PFSK-1 (cell line): ENCODE results near the gene SASH1.

Experiments used
- FOXP2 ChIP-seq: optimal IDR thresholded peaks from 2 replicates; pipeline ENCODE3; 2011; ENCODE audit warnings: borderline replicate concordance, control low read depth, inconsistent platforms; ENCODE audit not compliant: insufficient read depth; ENCODE audit errors: extremely low read length, extremely low read depth
- POLR2AphosphoS5 ChIP-seq: IDR thresholded peaks from 2 replicates; pipeline ENCODE4 v1.6.1; 2012; ENCODE audit warnings: low read depth, mild to moderate bottlenecking, control low read depth, low read length, moderate library complexity
- REST ChIP-seq, 2 experiments: IDR thresholded peaks; 2 replicates each; pipeline versions ENCODE4 v1.6.1 to v1.8.0; 2011 to 2012; ENCODE audit warnings: low read depth in 2 of 2, low read length in 2 of 2, control low read depth in 1 of 2, inconsistent platforms in 1 of 2, mild to moderate bottlenecking in 1 of 2, moderate library complexity in 1 of 2; ENCODE audit not compliant: insufficient read depth in 1 of 2
- SIN3A ChIP-seq: IDR thresholded peaks from 2 replicates; pipeline ENCODE4 v1.6.1; 2012; ENCODE audit warnings: mild to moderate bottlenecking, low read length, moderate library complexity, borderline replicate concordance; ENCODE audit not compliant: insufficient read depth
- TAF1 ChIP-seq: IDR thresholded peaks from 2 replicates; pipeline ENCODE4 v1.6.1; 2012; ENCODE audit warnings: low read length, control low read depth, borderline replicate concordance; ENCODE audit not compliant: insufficient read depth

Gene SASH1

GRCh38 chr6:148351309-148351708 is 8.7 kb downstream of the SASH1 start:
- TF ChIP-seq TAF1 = no peak
- no peak for TF ChIP-seq REST (IDR thresholded peaks at IDR 0.05; ENCODE audit: insufficient read depth in 1 of 2, low read depth in 2 of 2, low read length in 2 of 2)
- TF ChIP-seq FOXP2 = no peak
- no peak for TF ChIP-seq POLR2AphosphoS5
- no peak for TF ChIP-seq SIN3A

- TF ChIP-seq TAF1 (no peak), POLR2AphosphoS5 (no peak), SIN3A (no peak), REST (IDR thresholded peaks at IDR 0.05; ENCODE audit: insufficient read depth in 1 of 2, low read depth in 2 of 2, low read length in 2 of 2) (no peak), FOXP2 (no peak)
Observed at GRCh38 chr6:148358196-148358785, 15.7 kb downstream of the SASH1 start.

GRCh38 chr6:148359228-148359627 is 16.6 kb downstream of the SASH1 start:
- TF ChIP-seq SIN3A = no peak
- TF ChIP-seq TAF1 = no peak
- no peak for TF ChIP-seq FOXP2
- TF ChIP-seq REST (IDR thresholded peaks at IDR 0.05; ENCODE audit: insufficient read depth in 1 of 2, low read depth in 2 of 2, low read length in 2 of 2) = no peak
- TF ChIP-seq POLR2AphosphoS5 = no peak

GRCh38 chr6:148364056-148364824 is 21.6 kb downstream of the SASH1 start:
- no peak for TF ChIP-seq SIN3A
- no peak for TF ChIP-seq POLR2AphosphoS5
- TF ChIP-seq REST (IDR thresholded peaks at IDR 0.05; ENCODE audit: insufficient read depth in 1 of 2, low read depth in 2 of 2, low read length in 2 of 2) = no peak
- TF ChIP-seq FOXP2 = no peak
- TF ChIP-seq TAF1 = no peak
